Measurements from ENCODE around the gene TCTN3. TPM values are rescaled to one million over a fixed set of nuclear protein-coding genes. Genes with fewer than 3 reads are reported as not detected.
A peak's percentile ranks its signal among the peaks of the same experiment; 100 is the strongest.
"Not testable (repeated sequence)": the region's sequence is repeated elsewhere in the genome, so short reads cannot be mapped to it uniquely, and the experiment has no call there.

Gene TCTN3
- total RNA-seq, 2 donors from 2014 or later = 14.1 to 15.6 TPM

DNA sequence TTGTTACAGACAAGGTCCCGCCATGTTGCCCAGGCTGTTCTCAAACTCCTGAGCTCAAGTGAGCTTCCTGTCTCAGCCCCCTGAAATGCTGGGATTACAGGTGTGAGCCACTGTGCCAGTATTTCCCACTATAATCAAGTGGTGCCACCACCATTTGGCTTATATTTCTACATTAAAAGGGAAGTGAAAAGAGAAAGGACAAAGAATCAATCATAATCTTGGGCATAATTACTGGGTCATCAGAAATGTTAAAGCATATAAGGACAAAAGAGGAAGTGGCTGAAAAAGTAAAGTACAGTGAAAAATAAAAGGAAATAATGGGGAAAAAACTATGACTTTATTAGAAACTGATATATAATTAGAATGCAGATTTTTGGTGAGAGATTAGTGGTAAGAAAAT lies 36.5 kb upstream of the TCTN3 start:
- peak overlapping the region; percentile 4 to 36 for H3K27ac ChIP-seq
- no peak for DNase-seq (ENCODE audit: low spot score)
- no peaks in the 10 kb centered on the region for H3K36me3 ChIP-seq
- no peaks in the 10 kb centered on the region for H3K27me3 ChIP-seq
- H3K4me3 ChIP-seq = no peak overlapping the region
- TF ChIP-seq, protein P1, sequence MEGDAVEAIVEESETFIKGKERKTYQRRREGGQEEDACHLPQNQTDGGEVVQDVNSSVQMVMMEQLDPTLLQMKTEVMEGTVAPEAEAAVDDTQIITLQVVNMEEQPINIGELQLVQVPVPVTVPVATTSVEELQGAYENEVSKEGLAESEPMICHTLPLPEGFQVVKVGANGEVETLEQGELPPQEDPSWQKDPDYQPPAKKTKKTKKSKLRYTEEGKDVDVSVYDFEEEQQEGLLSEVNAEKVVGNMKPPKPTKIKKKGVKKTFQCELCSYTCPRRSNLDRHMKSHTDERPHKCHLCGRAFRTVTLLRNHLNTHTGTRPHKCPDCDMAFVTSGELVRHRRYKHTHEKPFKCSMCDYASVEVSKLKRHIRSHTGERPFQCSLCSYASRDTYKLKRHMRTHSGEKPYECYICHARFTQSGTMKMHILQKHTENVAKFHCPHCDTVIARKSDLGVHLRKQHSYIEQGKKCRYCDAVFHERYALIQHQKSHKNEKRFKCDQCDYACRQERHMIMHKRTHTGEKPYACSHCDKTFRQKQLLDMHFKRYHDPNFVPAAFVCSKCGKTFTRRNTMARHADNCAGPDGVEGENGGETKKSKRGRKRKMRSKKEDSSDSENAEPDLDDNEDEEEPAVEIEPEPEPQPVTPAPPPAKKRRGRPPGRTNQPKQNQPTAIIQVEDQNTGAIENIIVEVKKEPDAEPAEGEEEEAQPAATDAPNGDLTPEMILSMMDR (IDR thresholded peaks at IDR 0.05) = no peak
- H3K9me3 ChIP-seq = peaks cover 0 to 20% of the 10 kb centered on the region in 2 donors
- H3K4me1 ChIP-seq = no peaks in the 10 kb centered on the region

DNA sequence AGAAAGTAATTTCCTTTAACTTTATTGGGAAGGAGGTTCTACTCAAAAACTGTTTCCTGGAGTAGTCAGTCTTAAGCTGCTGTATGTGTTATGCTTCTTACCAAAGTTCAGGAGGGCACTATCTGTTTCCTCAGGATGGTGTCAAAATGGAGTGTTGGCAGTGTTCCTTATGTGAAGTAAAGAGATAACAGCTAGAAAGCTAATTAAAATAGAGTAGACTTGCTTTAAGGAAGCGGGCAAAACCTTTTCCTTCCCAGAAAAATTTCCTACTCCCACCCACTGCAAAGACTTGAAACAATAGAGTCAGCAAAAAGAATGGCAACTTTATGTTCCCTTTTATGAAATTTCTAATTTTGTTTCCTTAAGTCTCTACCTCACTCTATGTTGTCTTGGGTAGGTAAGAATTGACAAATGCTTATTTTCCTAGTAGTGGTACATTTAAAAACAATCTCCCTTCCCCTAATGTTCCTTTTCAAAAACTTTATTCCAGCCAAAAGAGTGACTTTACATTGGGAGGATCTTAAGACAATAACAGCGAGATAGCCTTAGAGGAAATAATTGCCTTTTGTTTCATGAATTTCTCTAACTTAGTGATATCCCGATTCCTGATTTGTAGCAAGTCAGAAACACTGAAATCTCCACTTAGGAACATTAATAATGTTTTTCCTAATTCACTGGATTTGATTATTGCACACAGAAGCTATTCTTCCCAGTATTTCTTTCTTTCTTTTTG lies 35.8 kb upstream of the TCTN3 start:
- Histone ChIP-seq H3K4me3 (no peak overlapping the region), H3K9me3 (peaks cover 0 to 20% of the 10 kb centered on the region in 2 donors), H3K27me3 (no peaks in the 10 kb centered on the region), H3K27ac (peak overlapping the region; percentile 4 to 36), H3K36me3 (no peaks in the 10 kb centered on the region), H3K4me1 (no peaks in the 10 kb centered on the region)
- TF ChIP-seq, protein P1 (IDR thresholded peaks at IDR 0.05) = no peak
- no peak for DNase-seq (ENCODE audit: low spot score)

DNA sequence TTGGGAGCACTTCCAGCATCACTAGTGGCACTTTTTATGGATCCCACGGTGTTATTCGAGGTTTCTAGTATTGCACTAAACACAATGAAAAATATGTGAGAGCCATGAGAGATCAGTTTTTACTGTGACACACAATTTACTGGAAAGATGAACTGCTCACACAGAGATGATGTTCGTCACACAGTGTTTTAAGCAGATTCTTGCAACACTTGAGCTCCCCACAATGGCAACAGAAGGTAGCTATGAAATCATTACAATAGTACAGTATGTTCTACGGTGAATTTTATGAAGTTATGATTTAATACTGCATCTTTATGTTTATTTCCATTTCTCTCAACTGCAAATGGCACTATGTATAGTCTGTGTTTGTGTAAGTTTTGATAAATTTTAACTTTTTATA lies 34.8 kb upstream of the TCTN3 start:
- H3K4me1 ChIP-seq = no peaks in the 10 kb centered on the region
- no peak for DNase-seq (ENCODE audit: low spot score)
- peaks cover 0 to 14% of the 10 kb centered on the region in 2 donors for H3K9me3 ChIP-seq
- H3K27ac ChIP-seq = no peak overlapping the region
- no peaks in the 10 kb centered on the region for H3K36me3 ChIP-seq
- H3K27me3 ChIP-seq = no peaks in the 10 kb centered on the region
- H3K4me3 ChIP-seq = no peak overlapping the region
- TF ChIP-seq, protein P1 (IDR thresholded peaks at IDR 0.05) = peak in 1 of 2 donors; percentile 24

DNA sequence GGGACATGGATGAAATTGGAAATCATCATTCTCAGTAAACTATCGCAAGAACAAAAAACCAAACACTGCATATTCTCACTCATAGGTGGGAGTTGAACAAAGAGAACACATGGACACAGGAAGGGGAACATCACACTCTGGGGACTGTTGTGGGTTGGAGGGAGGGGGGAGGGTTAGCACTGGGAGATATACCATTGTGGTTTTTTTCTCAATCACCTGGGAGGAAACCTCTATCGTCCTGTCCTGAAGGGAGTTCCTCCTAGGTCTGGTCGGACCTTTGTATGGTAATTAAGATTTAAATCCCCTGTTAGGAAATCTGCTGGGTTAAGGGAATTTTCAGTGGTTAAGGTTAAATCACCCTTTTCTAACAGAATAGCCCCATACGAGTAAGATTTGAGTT lies 28.8 kb upstream of the TCTN3 start:
- not testable (repeated sequence) for H3K27ac ChIP-seq; H3K9me3 ChIP-seq; H3K4me3 ChIP-seq; H3K27me3 ChIP-seq; DNase-seq (ENCODE audit: low spot score); H3K36me3 ChIP-seq; H3K4me1 ChIP-seq

DNA sequence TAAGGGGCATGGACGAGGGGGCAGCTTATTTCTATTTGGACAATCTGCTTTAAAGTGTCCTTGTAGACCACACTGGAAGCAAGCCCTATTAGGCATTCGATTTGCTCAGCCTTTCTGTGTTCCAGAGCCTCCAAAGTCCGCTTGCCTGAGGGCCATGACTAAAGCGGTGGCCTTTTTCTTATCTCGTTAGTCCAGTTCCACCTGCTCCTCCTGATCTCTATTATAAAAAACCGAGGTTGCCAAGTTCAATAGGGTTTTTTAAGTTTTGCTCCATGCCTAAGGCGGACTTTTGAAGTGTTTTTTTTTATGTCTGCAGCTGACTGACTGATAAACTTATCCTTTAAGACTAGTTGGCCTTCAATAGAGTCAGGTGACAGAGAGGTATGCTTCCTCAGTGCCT lies 27.0 kb upstream of the TCTN3 start:
- H3K4me1 ChIP-seq; H3K27me3 ChIP-seq; H3K4me3 ChIP-seq; H3K27ac ChIP-seq; H3K9me3 ChIP-seq; DNase-seq (ENCODE audit: low spot score); H3K36me3 ChIP-seq: not testable (repeated sequence)

DNA sequence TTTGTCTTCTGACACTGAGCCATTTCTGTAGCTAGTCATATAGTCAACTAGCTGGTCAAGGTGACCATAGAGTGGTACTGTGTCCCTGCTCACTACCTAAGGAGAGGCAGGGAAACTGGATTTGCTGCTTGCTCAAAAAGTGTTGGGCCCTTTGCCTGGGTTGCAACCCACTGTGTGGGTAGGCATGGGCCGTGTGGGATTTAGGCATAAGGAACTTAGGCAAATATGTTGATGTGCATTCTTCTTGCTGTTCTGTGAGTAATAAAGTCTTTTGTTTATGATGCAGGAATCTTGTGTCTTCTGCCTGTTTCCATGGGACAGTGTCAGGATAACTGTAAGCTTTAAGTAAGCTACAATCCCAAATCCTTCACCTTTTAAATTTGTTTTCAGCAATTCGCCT lies 23.1 kb upstream of the TCTN3 start:
- Histone ChIP-seq H3K36me3 (no peaks in the 10 kb centered on the region), H3K9me3 (no peaks in the 10 kb centered on the region), H3K27ac (no peak overlapping the region), H3K4me1 (no peaks in the 10 kb centered on the region), H3K27me3 (no peaks in the 10 kb centered on the region), H3K4me3 (no peak overlapping the region)
- DNase-seq (ENCODE audit: low spot score) = no peak
- TF ChIP-seq, protein P1 (IDR thresholded peaks at IDR 0.05) = no peak

DNA sequence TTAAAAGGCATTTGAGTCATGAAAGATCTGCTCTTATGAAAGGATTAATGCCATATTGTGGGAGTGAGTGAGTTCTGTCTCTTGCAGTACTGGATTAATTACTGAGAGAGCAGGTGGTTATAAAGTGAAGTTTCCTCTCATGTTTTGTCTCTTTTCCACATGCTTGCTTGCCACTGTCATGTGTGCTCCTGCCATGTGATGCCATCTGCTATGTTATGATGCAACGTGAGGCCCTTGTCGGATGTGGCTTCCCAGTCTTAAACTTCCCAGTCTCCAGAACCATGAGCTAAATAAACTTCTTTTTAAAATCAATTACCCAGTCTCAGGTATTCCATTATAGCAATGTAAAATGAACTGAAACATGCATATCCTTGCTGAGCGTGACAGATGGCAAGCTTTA lies 22.7 kb upstream of the TCTN3 start:
- H3K27me3 ChIP-seq = no peaks in the 10 kb centered on the region
- H3K4me3 ChIP-seq = no peak overlapping the region
- no peaks in the 10 kb centered on the region for H3K36me3 ChIP-seq
- no peaks in the 10 kb centered on the region for H3K4me1 ChIP-seq
- DNase-seq (ENCODE audit: low spot score) = no peak
- H3K27ac ChIP-seq = no peak overlapping the region
- TF ChIP-seq, protein P1 (IDR thresholded peaks at IDR 0.05) = no peak
- no peaks in the 10 kb centered on the region for H3K9me3 ChIP-seq
